ENCODE results near the gene PRKG1.

- TF ChIP-seq, protein P1, sequence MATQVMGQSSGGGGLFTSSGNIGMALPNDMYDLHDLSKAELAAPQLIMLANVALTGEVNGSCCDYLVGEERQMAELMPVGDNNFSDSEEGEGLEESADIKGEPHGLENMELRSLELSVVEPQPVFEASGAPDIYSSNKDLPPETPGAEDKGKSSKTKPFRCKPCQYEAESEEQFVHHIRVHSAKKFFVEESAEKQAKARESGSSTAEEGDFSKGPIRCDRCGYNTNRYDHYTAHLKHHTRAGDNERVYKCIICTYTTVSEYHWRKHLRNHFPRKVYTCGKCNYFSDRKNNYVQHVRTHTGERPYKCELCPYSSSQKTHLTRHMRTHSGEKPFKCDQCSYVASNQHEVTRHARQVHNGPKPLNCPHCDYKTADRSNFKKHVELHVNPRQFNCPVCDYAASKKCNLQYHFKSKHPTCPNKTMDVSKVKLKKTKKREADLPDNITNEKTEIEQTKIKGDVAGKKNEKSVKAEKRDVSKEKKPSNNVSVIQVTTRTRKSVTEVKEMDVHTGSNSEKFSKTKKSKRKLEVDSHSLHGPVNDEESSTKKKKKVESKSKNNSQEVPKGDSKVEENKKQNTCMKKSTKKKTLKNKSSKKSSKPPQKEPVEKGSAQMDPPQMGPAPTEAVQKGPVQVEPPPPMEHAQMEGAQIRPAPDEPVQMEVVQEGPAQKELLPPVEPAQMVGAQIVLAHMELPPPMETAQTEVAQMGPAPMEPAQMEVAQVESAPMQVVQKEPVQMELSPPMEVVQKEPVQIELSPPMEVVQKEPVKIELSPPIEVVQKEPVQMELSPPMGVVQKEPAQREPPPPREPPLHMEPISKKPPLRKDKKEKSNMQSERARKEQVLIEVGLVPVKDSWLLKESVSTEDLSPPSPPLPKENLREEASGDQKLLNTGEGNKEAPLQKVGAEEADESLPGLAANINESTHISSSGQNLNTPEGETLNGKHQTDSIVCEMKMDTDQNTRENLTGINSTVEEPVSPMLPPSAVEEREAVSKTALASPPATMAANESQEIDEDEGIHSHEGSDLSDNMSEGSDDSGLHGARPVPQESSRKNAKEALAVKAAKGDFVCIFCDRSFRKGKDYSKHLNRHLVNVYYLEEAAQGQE (IDR thresholded peaks at IDR 0.05; ENCODE audit: low read depth): no peak
- TF ChIP-seq TEAD4 (IDR thresholded peaks at IDR 0.05) (no peak), RAD21 (IDR thresholded peaks at IDR 0.05; ENCODE audit: low read depth) (no peak), EP300 (IDR thresholded peaks at IDR 0.05; ENCODE audit: borderline replicate concordance) (no peak), CREB1 (IDR thresholded peaks at IDR 0.05; ENCODE audit: low read depth) (no peak), FOXM1 (IDR thresholded peaks at IDR 0.05; ENCODE audit: borderline replicate concordance, low read depth) (no peak), YY1 (IDR thresholded peaks at IDR 0.05; ENCODE audit: low read depth) (no peak)
- TF ChIP-seq, protein P2, sequence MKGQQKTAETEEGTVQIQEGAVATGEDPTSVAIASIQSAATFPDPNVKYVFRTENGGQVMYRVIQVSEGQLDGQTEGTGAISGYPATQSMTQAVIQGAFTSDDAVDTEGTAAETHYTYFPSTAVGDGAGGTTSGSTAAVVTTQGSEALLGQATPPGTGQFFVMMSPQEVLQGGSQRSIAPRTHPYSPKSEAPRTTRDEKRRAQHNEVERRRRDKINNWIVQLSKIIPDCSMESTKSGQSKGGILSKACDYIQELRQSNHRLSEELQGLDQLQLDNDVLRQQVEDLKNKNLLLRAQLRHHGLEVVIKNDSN (IDR thresholded peaks at IDR 0.05): no peak
- TF ChIP-seq, protein P3, sequence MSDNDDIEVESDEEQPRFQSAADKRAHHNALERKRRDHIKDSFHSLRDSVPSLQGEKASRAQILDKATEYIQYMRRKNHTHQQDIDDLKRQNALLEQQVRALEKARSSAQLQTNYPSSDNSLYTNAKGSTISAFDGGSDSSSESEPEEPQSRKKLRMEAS (IDR thresholded peaks at IDR 0.05): no peak
Measured at GRCh38 chr10:51357170-51357569, 282.9 kb downstream of the PRKG1 start.

Measured in Ishikawa (cell line).